GM12892 (cell line): Measurements from ENCODE around the gene R3HDM1.

Experiments
- POLR2A ChIP-seq: IDR thresholded peaks from 2 replicates; pipeline ENCODE4 v1.6.1; 2011; ENCODE audit warnings: low read depth, low read length, control low read depth
- POLR2AphosphoS5 ChIP-seq: IDR thresholded peaks from 2 replicates; pipeline ENCODE4 v1.6.1; 2011; ENCODE audit warnings: low read depth, low read length, control low read depth

DNA sequence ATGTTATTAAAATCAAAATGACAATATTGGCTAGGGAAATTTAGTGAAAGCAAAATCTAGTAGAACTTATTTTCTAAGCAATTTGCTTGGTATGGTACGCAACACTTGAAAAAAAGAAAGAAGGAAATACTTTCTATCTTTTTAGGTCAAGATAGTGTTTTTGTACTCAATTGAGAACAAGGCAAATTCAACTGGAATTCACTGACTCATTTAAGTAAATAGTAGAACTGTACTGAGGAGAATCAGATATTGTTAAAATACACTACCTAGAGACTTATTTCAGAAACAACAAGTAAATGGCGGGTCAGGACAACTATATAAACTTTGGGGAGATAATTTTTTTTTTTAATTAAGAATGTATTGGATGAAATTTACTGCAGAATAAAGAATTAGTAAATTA is 19.2 kb upstream of the R3HDM1 start:
- TF ChIP-seq POLR2AphosphoS5 (no peak), POLR2A (no peak)
